ENCODE data around the gene PERM1. TPM values are rescaled to one million over a fixed set of nuclear protein-coding genes. Genes with fewer than 3 reads are reported as not detected.
"Not testable (repeated sequence)": the region's sequence is repeated elsewhere in the genome, so short reads cannot be mapped to it uniquely, and the experiment has no call there.

Gene PERM1
- total RNA-seq (2014; rRNA removed; shearing (Covaris generic)), result 0.19 TPM in 1 of 2 replicates, not detected in the other

DNA sequence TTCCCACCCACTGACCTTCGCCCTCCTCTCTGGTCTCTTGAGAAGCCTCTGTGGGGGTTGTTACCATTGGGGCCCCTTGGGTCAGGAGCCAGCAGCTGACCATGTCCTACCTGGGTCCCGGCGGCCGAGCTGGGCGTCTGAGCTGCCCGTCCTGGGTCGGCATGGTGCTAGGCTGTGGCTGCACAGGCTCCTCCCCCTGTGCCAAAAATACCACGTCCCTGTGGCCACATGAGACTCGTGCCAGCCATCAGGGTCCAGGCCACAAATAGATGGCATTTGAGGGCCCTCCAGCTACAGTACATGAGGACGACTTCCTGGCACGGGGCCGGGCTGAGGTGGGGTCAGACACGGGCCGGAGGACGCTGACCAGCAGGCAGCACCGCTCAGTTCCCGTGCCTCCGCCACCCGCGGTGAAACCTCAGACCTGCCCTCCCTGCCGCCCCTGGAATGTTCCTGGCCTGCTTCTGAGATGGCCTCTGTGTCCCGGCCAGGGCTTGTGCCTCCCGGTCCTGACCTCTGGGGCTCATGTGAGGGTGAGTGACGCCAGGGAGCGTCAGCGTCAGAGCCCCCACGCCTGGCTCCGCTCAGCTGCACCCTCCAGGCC, at the start of gene PERM1:
Gene PERM1, minus strand, starts transcription at position 139 of the 604 bp plus-strand sequence. CDS start 1,064 bp downstream, outside the sequence.
- DNase-seq (ENCODE audit: low spot score), result no peak

- DNase-seq (ENCODE audit: low spot score), result not testable (repeated sequence)
These were observed 49.2 kb upstream of the PERM1 start for GRCh38 chr1:1030867-1031658.

- no peak for DNase-seq (ENCODE audit: low spot score)
These were observed 45.9 kb upstream of the PERM1 start for GRCh38 chr1:1027791-1028190.

DNA sequence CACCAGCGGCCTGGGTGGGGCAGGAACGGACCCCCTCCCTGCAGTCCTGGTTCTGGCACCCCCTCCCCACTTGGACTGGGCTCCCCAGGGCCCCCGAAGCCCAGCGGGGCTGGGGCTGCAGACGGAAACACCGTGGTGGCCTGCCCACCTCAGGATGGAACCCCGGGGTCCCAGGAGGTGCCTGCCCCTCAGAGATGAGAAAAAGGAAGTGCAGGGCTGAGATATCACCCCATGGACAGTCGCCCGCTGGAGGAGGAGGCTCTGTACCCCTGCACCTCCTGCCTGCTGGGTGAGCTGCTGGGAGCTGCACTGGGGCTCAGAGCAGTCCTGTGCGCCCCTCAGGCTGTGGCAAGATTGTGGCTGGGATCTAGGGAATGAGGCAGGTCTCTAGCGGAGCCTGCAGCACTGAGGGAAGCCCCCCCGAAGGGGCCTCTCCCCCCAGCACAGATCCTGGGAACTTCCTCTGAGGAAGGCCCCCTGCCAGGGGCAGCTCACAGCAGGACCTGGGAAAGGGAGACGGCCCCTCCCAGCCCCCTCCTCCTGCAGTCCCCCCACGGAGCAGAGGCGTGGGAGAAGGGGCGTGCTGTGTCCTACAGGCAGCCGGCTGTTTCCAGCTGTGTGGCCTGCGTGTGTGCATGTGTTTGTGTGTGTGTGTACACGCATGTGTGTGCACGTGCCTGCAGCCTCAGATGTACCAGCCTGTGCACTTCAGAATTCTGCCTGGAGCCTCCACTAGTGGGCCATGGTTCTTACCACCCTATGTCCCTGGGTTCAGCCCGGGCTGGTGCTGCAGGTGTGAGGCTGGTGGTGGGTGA, 44.9 kb upstream of the PERM1 start:
- DNase-seq (ENCODE audit: low spot score), result no peak

GRCh38 chr1:1025730-1026129, 43.8 kb upstream of the PERM1 start:
- DNase-seq (ENCODE audit: low spot score), result no peak

DNA sequence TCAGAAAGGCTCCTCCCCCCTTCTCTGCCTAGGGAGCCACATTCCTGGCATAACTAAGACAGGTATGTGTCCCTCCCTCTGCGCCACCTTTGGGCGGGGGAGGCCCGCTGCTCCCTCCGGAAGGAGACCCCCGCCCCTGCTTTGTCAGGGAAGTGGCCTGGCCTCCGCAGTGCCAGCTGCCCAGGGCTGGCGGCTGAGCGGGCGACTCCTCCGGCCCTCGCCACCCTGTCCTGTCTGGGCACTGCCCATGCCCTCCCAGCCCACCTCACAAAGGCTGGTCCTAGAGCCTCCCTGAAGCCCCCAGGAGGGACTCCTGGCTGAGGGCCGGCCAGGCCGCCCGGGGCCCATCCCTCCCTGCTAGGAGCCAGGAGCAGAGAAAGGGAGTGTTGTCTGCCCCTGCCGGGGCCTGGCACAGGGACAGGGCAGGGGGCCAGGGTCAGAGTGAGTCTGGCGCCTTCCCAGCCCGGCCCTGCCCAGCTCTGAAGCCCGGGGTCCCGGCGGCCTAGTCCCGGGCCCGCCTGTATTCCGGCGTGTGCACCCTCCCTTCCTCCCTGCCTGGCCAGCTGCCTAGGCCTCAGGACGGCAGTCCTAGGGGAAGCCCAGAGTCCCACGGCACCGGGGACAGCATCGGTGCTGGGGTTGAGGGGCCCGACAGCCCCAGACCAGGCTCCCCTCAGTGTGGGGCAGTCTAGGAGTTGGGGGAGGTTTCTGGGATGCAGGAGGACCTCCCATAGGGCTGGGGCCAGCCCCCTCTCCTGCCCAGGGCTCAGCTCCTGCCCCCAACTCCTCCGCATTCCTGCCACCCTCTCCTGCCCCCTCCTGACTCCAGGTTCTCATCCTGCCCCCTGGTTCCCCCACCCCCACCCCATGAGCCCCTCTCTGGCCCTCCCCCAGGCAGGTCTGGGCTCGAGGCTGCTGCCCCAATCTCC, 43.1 kb upstream of the PERM1 start:
- DNase-seq (ENCODE audit: low spot score), result no peak

- no peak for DNase-seq (ENCODE audit: low spot score)
These were observed 42.4 kb upstream of the PERM1 start for GRCh38 chr1:1024149-1024770.

DNA sequence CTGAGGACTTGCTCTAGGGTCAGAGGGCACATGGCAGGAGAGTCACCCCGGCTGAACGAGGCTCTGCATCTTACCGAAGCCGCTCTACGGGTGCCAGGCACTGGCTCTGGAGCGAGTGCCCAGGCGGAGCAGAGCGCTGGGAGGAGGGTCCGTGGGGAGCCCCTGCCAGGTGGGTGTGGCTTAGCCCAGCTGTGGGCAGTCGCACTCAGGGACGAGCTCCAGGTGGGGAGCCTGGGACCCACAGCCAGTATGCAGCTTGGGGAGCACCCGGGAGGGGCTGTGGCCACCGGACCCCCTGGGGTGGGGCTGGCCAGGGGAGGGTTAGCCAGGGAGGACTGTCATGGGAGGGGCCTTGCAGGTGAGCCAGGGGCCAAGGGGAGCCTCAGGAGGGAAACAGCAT, 41.8 kb upstream of the PERM1 start:
- no peak for DNase-seq (ENCODE audit: low spot score)

DNA sequence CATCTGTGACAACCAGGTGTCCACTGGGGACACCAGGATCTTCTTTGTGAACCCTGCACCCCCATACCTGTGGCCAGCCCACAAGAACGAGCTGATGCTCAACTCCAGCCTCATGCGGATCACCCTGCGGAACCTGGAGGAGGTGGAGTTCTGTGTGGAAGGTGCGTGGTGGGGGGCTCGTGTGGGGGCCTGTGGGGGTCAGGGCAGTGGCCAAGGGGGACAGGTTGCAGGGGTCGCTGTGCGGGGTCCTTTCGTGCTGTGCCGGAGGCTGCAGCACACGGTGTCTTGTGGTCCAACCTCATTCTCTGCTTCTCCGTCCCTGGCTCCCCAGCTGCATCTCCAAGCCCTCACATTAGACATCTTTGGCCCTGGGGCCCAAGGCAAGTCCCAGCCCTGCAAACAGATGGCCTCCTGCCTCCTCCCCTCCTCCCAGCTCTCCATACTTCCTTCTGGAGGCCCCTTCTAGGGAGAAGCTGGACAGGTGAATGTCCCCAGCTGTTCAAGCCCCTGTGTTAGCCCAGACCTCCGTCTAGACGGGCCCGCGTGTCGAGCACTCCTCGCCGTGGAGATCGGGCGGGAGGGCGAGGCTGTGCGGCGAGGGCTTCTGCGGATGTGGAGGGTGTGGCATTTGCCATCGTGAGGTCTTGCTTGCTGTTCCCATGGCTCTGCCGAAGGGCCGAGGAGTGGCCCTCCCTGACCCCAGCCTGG, 40.6 kb upstream of the PERM1 start:
- no peak for DNase-seq (ENCODE audit: low spot score)

DNA sequence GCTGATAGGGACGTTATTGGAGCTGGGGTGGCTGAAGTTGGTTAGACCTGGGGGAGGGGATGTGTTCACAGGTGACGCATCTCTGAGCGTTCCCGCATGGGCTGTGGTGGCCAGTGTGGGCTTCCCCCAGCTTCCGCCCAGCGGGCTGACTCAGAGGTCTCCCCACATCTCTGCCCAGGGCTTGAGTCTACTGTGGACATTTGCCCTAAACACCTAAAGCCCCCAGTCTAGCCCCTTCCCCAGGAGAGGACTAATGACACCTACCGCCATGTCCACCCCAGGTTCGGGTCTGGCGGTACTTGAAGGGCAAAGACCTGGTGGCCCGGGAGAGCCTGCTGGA, 40.0 kb upstream of the PERM1 start:
- no peak for DNase-seq (ENCODE audit: low spot score)

DNA sequence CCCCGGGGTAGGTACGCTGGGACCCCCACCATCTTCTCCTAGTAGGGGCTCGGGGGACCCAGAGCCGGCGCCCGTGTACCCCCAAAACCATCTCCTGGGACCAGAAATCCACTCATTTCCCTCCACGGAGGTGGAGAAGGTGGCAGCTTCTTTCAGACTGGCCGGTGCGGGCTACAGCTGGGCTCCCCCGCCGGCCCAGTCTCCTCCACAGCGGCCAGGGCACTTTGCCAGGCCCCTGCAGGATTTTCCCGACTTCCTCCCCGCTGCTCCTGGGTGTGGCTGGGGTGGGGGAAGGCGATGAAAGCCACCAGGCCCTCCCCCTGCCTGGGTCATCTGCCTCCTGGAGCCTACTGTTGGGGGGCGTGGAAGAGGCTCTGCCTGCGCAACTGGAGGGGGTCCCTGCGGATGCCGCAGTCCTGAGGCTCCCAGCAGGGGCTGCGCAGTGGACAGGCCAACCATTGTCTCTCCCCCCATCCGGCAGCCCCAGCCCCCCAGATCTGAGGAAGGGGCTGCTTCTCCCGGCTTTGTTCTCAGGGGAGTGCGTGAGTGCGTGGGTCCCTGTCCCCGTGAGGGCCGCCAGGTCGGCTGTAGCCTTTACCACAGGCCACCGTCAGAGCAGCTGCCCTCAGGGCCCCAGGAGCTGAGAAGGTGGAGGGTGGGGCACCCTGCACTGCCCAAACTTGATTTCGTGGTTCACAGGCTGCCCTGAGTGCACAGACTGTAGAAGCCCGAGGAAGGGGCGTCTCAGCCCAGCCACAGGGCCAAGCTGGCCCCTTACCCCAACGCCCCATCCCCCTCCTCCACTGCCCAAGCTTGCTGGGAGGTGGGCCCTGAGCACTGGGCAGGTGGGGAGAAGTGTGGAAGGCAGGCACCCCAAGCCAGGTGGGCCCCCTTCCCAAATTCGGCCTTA, 39.4 kb upstream of the PERM1 start:
- peak; percentile 79 for DNase-seq (ENCODE audit: low spot score)

DNA sequence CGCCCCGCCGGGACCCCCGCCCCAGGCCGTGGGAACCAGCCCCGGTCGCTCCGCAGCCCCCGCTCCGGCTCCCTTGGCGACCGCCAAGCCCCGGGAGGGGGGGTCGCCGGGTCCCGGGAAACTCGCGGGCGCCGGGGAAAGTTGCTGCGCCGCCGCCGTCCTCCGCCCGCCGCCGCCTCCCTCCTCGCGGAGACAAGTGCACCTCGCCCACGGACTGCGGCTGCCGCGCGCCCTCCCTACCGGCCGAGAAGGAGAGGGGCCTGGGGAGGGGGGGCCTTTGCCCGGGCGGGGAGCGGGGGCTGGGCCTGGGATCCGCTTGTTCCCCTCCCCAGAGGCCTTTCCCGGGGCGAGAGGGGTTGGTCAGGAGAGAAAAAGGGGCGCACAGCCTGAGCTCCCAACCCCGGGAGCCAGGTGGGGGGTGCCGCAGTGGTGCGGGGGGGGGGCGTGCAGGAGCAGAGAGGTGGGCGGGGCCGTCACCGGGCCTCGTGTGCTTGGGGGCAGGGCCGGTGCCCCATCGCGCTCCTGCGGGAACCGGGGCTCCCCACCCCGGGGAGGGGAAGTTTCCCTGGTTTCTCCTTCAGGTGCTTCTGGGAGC, 38.6 kb upstream of the PERM1 start:
- DNase-seq (ENCODE audit: low spot score), result no peak

- no peak for DNase-seq (ENCODE audit: low spot score)
These were observed 38.1 kb upstream of the PERM1 start, which contains the start of gene AGRN for GRCh38 chr1:1020000-1020404. AGRN (plus strand) TSS chr1:1020120; CDS start chr1:1020173, 53 bp downstream.

DNA sequence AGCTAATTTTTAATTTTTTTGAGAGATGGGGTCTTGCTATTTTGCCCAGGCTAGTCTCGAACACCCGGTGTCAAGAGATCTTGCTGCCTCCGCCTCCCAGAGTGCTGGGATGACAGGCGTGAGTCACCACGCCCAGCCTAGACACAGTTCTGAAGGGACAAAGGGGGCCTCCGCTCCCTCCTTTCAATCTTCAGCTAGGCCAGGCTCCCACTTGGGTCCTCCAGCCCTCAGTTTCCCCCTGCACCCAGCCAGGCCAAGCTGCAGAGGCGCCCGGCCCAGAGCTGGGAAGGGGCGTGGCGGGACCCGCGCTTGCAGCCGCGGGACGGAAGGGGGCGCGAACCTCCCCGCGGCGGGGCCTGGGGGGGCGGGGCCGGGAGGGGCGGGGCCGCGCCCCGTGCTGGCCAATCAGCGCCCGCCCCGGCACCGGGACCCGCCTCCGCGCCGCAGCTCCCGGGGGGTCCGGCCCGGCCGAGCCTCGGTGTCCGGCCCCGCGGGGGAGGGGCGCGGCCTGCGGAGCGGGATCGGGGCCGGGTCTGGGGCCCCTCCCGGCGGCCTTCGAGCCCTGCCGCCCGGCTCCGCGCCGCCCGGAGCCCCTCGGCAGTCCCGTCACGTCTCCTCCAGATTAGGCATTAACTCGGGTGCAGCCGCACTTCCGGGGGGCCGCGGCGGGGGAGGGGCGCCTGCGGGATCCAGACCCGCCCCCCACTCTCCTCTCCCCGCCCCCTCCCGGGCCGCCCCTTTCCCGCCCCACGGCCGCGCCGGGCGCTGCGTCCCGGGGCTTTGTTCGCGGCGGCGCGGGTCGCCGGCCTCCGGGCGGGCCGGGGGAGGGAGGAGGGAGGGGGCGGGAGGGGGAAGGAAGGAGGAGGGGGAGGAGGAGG, 37.5 kb upstream of the PERM1 start:
- peak; percentile 67 for DNase-seq (ENCODE audit: low spot score)

GRCh38 chr1:1018321-1018685, 36.4 kb upstream of the PERM1 start:
- not testable (repeated sequence) for DNase-seq (ENCODE audit: low spot score)

DNA sequence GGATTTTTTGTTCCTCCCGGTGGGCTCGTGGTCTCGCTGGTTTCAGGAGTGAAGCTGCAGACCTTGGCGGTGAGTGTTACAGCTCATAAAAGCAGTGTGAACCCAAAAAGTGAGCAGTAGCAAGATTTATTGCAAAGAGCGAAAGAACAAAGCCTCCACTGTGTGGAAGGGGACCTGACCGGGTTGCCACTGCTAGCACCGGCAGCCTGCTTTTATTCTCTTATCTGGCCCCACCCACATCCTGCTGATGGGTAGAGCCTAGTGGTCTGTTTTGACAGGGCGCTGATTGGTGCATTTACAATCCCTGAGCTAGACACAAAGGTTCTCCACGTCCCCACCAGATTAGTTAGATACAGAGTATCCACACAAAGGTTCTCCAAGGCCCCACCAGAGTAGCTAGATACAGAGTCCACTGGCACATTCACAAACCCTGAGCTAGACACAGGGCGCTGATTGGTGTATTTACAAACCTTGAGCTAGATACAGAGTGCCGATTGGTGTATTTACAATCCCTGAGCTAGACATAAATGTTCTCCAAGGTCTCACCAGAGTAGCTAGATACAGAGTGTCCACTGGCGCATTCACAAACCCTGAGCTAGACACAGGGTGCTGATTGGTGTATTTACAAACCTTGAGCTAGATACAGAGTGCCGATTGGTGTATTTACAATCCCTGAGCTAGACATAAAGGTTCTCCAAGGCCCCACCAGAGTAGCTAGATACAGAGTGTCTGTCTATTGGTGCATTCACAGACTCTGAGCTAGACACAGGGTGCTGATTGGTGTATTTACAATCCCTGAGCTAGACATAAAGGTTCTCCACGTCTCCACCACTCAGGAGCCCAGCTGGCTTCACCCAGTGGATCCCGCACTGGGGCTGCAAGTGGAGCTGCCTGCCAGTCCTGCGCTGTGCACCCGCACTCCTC, 35.8 kb upstream of the PERM1 start:
- DNase-seq (ENCODE audit: low spot score), result not testable (repeated sequence)

All from H4 (cell line).